SU-DHL-6 (cell line): Measurements from ENCODE around the gene GPATCH3.

Experiments used
- EZH2phosphoT487 ChIP-seq: fragments of 200-600 bp; sonication (generic), shearing (Covaris generic); conservative IDR thresholded peaks from 2 replicates; pipeline ENCODE4 v1.6.1; 2018; ENCODE audit warnings: mild to moderate bottlenecking, antibody characterized with exemption, low read length, moderate library complexity, mixed read lengths
- TF ChIP-seq, protein P1 (sequence below): fragments of 200-600 bp; sonication (generic); IDR thresholded peaks from one replicate; pipeline ENCODE4 v1.5.1; 2017; ENCODE audit warnings: antibody characterized with exemption, mild to moderate bottlenecking, low read length, moderate library complexity; ENCODE audit not compliant: insufficient read depth, poor library complexity, severe bottlenecking

DNA sequence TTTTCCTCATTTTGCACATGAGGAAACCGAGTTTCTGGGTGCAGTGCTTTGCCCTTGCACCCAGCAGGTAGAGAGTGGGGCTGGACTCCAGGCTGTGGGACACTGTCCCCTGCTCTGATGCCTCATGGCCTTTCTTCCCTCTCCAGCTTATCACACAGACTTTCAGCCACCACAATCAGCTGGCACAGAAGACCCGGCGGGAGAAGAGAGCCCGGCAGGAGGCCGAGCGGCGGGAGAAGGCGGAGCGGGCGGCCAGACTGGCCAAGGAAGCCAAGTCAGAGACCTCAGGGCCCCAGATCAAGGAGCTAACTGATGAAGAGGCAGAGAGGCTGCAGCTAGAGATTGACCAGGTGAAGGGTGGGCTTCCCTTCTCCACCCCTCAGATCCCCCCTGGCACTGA lies 41.0 kb upstream of the GPATCH3 start:
- TF ChIP-seq, protein P1, sequence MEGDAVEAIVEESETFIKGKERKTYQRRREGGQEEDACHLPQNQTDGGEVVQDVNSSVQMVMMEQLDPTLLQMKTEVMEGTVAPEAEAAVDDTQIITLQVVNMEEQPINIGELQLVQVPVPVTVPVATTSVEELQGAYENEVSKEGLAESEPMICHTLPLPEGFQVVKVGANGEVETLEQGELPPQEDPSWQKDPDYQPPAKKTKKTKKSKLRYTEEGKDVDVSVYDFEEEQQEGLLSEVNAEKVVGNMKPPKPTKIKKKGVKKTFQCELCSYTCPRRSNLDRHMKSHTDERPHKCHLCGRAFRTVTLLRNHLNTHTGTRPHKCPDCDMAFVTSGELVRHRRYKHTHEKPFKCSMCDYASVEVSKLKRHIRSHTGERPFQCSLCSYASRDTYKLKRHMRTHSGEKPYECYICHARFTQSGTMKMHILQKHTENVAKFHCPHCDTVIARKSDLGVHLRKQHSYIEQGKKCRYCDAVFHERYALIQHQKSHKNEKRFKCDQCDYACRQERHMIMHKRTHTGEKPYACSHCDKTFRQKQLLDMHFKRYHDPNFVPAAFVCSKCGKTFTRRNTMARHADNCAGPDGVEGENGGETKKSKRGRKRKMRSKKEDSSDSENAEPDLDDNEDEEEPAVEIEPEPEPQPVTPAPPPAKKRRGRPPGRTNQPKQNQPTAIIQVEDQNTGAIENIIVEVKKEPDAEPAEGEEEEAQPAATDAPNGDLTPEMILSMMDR, result no peak
- no peak for TF ChIP-seq EZH2phosphoT487
